ENCODE results near the gene SEMA4D. TPM values are rescaled to one million over a fixed set of nuclear protein-coding genes. Genes with fewer than 3 reads are reported as not detected.

Gene SEMA4D
- total and polyA plus RNA-seq, 2 donors from 2014 or later, result 18.9 to 147 TPM

DNA sequence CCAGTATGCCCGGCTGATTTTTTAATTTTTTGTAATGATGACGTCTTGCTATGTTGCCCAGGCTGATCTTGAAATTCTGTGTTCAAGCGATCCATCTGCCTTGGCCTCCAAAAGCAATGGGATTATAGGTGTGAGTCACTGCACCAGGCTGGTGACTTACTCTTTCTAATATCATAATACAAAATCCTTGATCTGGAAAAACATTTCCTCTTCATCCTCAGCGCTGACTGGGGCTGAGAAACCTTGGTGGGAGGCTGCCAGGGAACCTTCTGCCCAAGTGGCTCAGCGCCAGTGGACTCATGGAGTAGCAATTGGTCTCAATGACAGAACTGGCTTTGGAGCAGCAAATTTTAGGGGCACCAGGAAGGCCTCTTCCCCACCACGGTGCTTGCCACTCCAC is 17.5 kb upstream of the SEMA4D start:
- Histone ChIP-seq H3K9me3 (ENCODE audit: control insufficient read depth in 2 of 3, insufficient read depth in 1 of 3, low read length in 3 of 3) (no peaks in the 10 kb centered on the region), H3K4me3 (ENCODE audit: low read length in 3 of 3) (no peak overlapping the region), H3K27me3 (ENCODE audit: control insufficient read depth, insufficient read depth, low read length) (no peaks in the 10 kb centered on the region), H3K27ac (ENCODE audit: low read depth in 2 of 2, low read length in 2 of 2) (no peak overlapping the region), H3K9ac (ENCODE audit: low read length in 3 of 3) (no peak overlapping the region), H3K36me3 (ENCODE audit: control insufficient read depth in 2 of 3, insufficient read depth in 3 of 3, low read length in 3 of 3) (no peaks in the 10 kb centered on the region), H3K4me1 (ENCODE audit: control insufficient read depth in 2 of 3, insufficient read depth in 2 of 3, low read depth in 1 of 3, low read length in 3 of 3) (peaks cover 0 to 16% (median 13%) of the 10 kb centered on the region in 3 donors)
- TF ChIP-seq, protein P1, sequence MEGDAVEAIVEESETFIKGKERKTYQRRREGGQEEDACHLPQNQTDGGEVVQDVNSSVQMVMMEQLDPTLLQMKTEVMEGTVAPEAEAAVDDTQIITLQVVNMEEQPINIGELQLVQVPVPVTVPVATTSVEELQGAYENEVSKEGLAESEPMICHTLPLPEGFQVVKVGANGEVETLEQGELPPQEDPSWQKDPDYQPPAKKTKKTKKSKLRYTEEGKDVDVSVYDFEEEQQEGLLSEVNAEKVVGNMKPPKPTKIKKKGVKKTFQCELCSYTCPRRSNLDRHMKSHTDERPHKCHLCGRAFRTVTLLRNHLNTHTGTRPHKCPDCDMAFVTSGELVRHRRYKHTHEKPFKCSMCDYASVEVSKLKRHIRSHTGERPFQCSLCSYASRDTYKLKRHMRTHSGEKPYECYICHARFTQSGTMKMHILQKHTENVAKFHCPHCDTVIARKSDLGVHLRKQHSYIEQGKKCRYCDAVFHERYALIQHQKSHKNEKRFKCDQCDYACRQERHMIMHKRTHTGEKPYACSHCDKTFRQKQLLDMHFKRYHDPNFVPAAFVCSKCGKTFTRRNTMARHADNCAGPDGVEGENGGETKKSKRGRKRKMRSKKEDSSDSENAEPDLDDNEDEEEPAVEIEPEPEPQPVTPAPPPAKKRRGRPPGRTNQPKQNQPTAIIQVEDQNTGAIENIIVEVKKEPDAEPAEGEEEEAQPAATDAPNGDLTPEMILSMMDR (IDR thresholded peaks at IDR 0.05; ENCODE audit: borderline replicate concordance, extremely low read depth, insufficient read depth), result no peak
- intact Hi-C loops (cut with DNase I), result no loop called here
- no peak for DNase-seq
- FAIRE-seq, result no peak

- Histone ChIP-seq H3K36me3 (ENCODE audit: control insufficient read depth in 2 of 3, insufficient read depth in 3 of 3, low read length in 3 of 3) (no peaks in the 10 kb centered on the region), H3K4me1 (ENCODE audit: control insufficient read depth in 2 of 3, insufficient read depth in 2 of 3, low read depth in 1 of 3, low read length in 3 of 3) (peaks cover 0 to 12% (median 9%) of the 10 kb centered on the region in 3 donors), H3K9me3 (ENCODE audit: control insufficient read depth in 2 of 3, insufficient read depth in 1 of 3, low read length in 3 of 3) (no peaks in the 10 kb centered on the region), H3K9ac (ENCODE audit: low read length in 3 of 3) (no peak overlapping the region), H3K27ac (ENCODE audit: low read depth in 2 of 2, low read length in 2 of 2) (no peak overlapping the region), H3K27me3 (ENCODE audit: control insufficient read depth, insufficient read depth, low read length) (no peaks in the 10 kb centered on the region), H3K4me3 (ENCODE audit: low read length in 3 of 3) (no peak overlapping the region)
- intact Hi-C loops (cut with DNase I), result no loop called here
- DNase-seq, result no peak
- TF ChIP-seq, protein P1 (IDR thresholded peaks at IDR 0.05; ENCODE audit: borderline replicate concordance, extremely low read depth, insufficient read depth), result no peak
- FAIRE-seq, result no peak
These were observed 17.0 kb upstream of the SEMA4D start for GRCh38 chr9:89514956-89515355.

DNA sequence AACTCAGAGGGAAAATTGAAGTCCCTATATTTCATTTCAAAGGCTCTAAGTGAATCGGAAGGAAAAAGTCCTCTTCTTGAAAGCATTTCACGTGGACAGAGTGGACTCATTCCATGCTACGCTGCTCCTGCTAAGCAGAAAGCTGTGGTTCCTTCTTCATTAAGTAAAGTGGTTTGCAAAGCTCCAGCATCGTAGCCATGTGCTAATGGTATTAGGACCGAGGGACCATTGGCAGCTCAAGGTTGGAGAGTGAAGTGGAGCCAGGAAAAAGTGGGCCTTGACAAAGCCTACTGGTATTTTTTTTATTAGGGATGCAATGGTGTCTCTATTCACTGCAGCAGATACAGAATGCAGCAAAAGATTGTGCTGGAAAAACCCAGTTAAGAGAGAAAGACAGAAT is 16.4 kb upstream of the SEMA4D start:
- FAIRE-seq (no peak), DNase-seq (no peak)
- peaks cover 0 to 6% (median 5%) of the 10 kb centered on the region in 3 donors for H3K4me1 ChIP-seq (ENCODE audit: control insufficient read depth in 2 of 3, insufficient read depth in 2 of 3, low read depth in 1 of 3, low read length in 3 of 3)
- H3K27ac ChIP-seq (ENCODE audit: low read depth in 2 of 2, low read length in 2 of 2), result no peak overlapping the region
- H3K36me3 ChIP-seq (ENCODE audit: control insufficient read depth in 2 of 3, insufficient read depth in 3 of 3, low read length in 3 of 3), result no peaks in the 10 kb centered on the region
- H3K27me3 ChIP-seq (ENCODE audit: control insufficient read depth, insufficient read depth, low read length), result no peaks in the 10 kb centered on the region
- H3K9ac ChIP-seq (ENCODE audit: low read length in 3 of 3), result no peak overlapping the region
- TF ChIP-seq, protein P1 (IDR thresholded peaks at IDR 0.05; ENCODE audit: borderline replicate concordance, extremely low read depth, insufficient read depth), result no peak
- H3K4me3 ChIP-seq (ENCODE audit: low read length in 3 of 3), result no peak overlapping the region
- no peaks in the 10 kb centered on the region for H3K9me3 ChIP-seq (ENCODE audit: control insufficient read depth in 2 of 3, insufficient read depth in 1 of 3, low read length in 3 of 3)
- intact Hi-C loops (cut with DNase I), result no loop called here

DNA sequence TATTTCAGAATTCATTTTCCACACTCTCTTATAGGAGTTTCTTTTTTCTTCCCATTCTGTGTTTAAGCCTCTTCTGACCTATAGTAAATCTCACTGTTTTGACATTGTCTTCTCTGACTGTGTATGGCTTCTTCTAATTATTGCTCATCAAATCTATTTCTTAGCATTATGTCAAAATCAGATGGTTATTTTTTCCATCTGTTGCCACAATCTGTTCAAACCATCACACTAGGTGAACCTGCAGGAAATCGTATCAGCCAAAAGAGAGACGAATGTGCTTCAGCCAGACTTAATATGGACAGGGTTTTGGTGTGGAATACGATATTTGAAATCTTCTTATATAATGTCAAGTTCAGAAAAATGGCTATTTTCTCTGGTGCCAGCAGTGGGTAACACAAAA is 15.9 kb upstream of the SEMA4D start:
- intact Hi-C loops (cut with DNase I), result no loop called here
- FAIRE-seq (no peak), DNase-seq (no peak)

More for the DNA sequence above, 15.9 kb upstream of the SEMA4D start:
- Histone ChIP-seq H3K4me1 (ENCODE audit: control insufficient read depth in 2 of 3, insufficient read depth in 2 of 3, low read depth in 1 of 3, low read length in 3 of 3) (peaks cover 0 to 2% (median under 1%) of the 10 kb centered on the region in 3 donors), H3K4me3 (ENCODE audit: low read length in 3 of 3) (no peak overlapping the region), H3K27ac (ENCODE audit: low read depth in 2 of 2, low read length in 2 of 2) (no peak overlapping the region), H3K36me3 (ENCODE audit: control insufficient read depth in 2 of 3, insufficient read depth in 3 of 3, low read length in 3 of 3) (no peaks in the 10 kb centered on the region), H3K27me3 (ENCODE audit: control insufficient read depth, insufficient read depth, low read length) (no peaks in the 10 kb centered on the region), H3K9ac (ENCODE audit: low read length in 3 of 3) (no peak overlapping the region), H3K9me3 (ENCODE audit: control insufficient read depth in 2 of 3, insufficient read depth in 1 of 3, low read length in 3 of 3) (no peaks in the 10 kb centered on the region)
- TF ChIP-seq, protein P1 (IDR thresholded peaks at IDR 0.05; ENCODE audit: borderline replicate concordance, extremely low read depth, insufficient read depth), result no peak

All from kidney (tissue), 14 donors.